HCT116 (cell line): Measurements from ENCODE around the gene SYT3. TPM values are rescaled to one million over a fixed set of nuclear protein-coding genes. Genes with fewer than 3 reads are reported as not detected.
"Not testable (repeated sequence)": the region's sequence is repeated elsewhere in the genome, so short reads cannot be mapped to it uniquely, and the experiment has no call there.

Experiments used
- ATAC-seq: fragments of 200-7000 bp; cut with Tn5 transposase; 2 replicates; pipeline ENCODE4 v1.9.1; 2020; ENCODE audit warnings: mild to moderate bottlenecking, moderate library complexity
- BruUV-seq: library from RNA; stranded (reverse); fragments of 400-500 nt; replicated peaks from 2 replicates; lab custom pipeline; 2021; lab: Mats Ljungman, UMichigan
- CTCF ChIA-PET: fragments of 300-600 bp; sonication (Branson Sonifier 250); formaldehyde crosslinking; loops from one replicate; lab custom pipeline; 2021; ENCODE audit warnings: antibody characterized with exemption; lab: Charles Lee
- POLR2A ChIA-PET: fragments of 300-600, 350-600 bp; sonication (Branson Sonifier 250); formaldehyde crosslinking; loops from one replicate; lab custom pipeline; 2021; ENCODE audit warnings: antibody characterized with exemption; lab: Charles Lee
- RAD21 ChIA-PET, 2 experiments: fragments of 300-600 bp; sonication (Branson Sonifier 250); formaldehyde crosslinking; loops; one replicate each; lab custom pipeline; 2023; ENCODE audit warnings: low total read pairs in 2 of 2; ENCODE audit not compliant: uncharacterized antibody in 2 of 2, unreplicated experiment in 2 of 2, low non-redundant PET in 1 of 2; lab: Charles Lee
- DNase-seq: peaks from one replicate; pipeline ENCODE4 v3.0.0-alpha.2; 2010; ENCODE audit warnings: low read depth, low spot score
- H2AFZ ChIP-seq: fragments of 200-600 bp; shearing (Covaris generic), sonication (generic); 2 replicates; pipeline ENCODE4 v1.6.1; 2017; ENCODE audit warnings: low read depth, mixed run types, mixed read lengths, antibody characterized with exemption, low read length; ENCODE audit not compliant: poor library complexity, severe bottlenecking
- H3K27ac ChIP-seq: 2 replicates; pipeline ENCODE4 v1.5.1; 2012; ENCODE audit warnings: low read depth, low read length
- H3K27me3 ChIP-seq: fragments of 200-600 bp; sonication (generic); 2 replicates; pipeline ENCODE4 v1.6.1; 2016; ENCODE audit warnings: mixed run types, low read length, mixed read lengths; ENCODE audit not compliant: insufficient read depth
- H3K36me3 ChIP-seq, 2 experiments: fragments of 200-500 bp in 1 of 2; fragments of 200-600 bp in 1 of 2; sonication (Bioruptor generic) in 1 of 2; sonication (generic) in 1 of 2; 2 replicates each; pipeline versions ENCODE4 v1.5.1 to v1.6.1; 2014 to 2016; ENCODE audit warnings: low read length in 2 of 2, inconsistent platforms in 1 of 2, mixed read lengths in 1 of 2, mixed run types in 1 of 2; ENCODE audit not compliant: insufficient read depth in 2 of 2, control insufficient read depth in 1 of 2
- H3K4me1 ChIP-seq, 2 experiments: fragments of 200-600 bp in 1 of 2; sonication (generic) in 1 of 2; 2 replicates each; pipeline versions ENCODE4 v1.5.1 to v1.6.1; 2012 to 2017; ENCODE audit warnings: low read length in 2 of 2, inconsistent platforms in 1 of 2, mild to moderate bottlenecking in 1 of 2, mixed read lengths in 1 of 2, mixed run types in 1 of 2, moderate library complexity in 1 of 2; ENCODE audit not compliant: insufficient read depth in 2 of 2, control insufficient read depth in 1 of 2
- H3K4me2 ChIP-seq: fragments of 200-600 bp; sonication (generic); 2 replicates; pipeline ENCODE4 v1.6.1; 2017; ENCODE audit warnings: mixed run types, low read length, mixed read lengths
- H3K4me3 ChIP-seq, 2 experiments: fragments of 200-600 bp in 1 of 2; sonication (generic) in 1 of 2; replicated peaks in 1 of 2; 2 replicates each; pipeline ENCODE4 v1.5.1; 2011 to 2016; ENCODE audit warnings: low read length in 2 of 2, control low read depth in 1 of 2, low read depth in 1 of 2, mild to moderate bottlenecking in 1 of 2, mixed read lengths in 1 of 2, mixed run types in 1 of 2
- H3K79me2 ChIP-seq: fragments of 200-600 bp; sonication (generic); 2 replicates; pipeline ENCODE4 v1.6.1; 2017; ENCODE audit warnings: mild to moderate bottlenecking, mixed run types, low read length, moderate library complexity, mixed read lengths; ENCODE audit not compliant: insufficient read depth
- H3K9ac ChIP-seq: fragments of 200-600 bp; sonication (generic); 2 replicates; pipeline ENCODE4 v1.6.1; 2016; ENCODE audit warnings: low read length, mixed read lengths
- H3K9me2 ChIP-seq: fragments of 200-600 bp; sonication (generic), shearing (Covaris generic); 2 replicates; pipeline ENCODE4 v1.6.1; 2017; ENCODE audit warnings: mixed run types, mild to moderate bottlenecking, moderate library complexity; ENCODE audit not compliant: insufficient read depth
- H3K9me3 ChIP-seq, 2 experiments: fragments of 200-500 bp in 1 of 2; fragments of 200-600 bp in 1 of 2; sonication (Bioruptor generic) in 1 of 2; sonication (generic) in 1 of 2; 2 replicates each; pipeline ENCODE4 v1.6.1; 2014 to 2017; ENCODE audit warnings: low read length in 2 of 2, mixed read lengths in 2 of 2, inconsistent platforms in 1 of 2, low read depth in 1 of 2, mild to moderate bottlenecking in 1 of 2, mixed run types in 1 of 2, moderate library complexity in 1 of 2; ENCODE audit not compliant: control insufficient read depth in 1 of 2, insufficient read depth in 1 of 2
- H4K20me1 ChIP-seq: fragments of 200-600 bp; sonication (generic), shearing (Covaris generic); 2 replicates; pipeline ENCODE4 v1.6.1; 2017; ENCODE audit warnings: mixed run types, mild to moderate bottlenecking, moderate library complexity; ENCODE audit not compliant: insufficient read depth
- intact Hi-C: fragments of 100-400 bp; cut with micrococcal nuclease; formaldehyde crosslinking; loops from 2 replicates; pipeline ENCODE4 v1.10.0; 2022
- total RNA-seq: library from RNA; stranded (reverse); gene quantifications from one replicate; pipeline ENCODE4 v1.2.1, GENCODE V29; 2021; ENCODE audit not compliant: unreplicated experiment

The SYT3 gene
- total RNA-seq, 1 experiment from 2014 or later, result 4.6 TPM

- POLR2A ChIA-PET, H3K9me2 ChIP-seq, H3K9ac ChIP-seq, H3K4me2 ChIP-seq, H3K27ac ChIP-seq, H3K27me3 ChIP-seq, DNase-seq, CTCF ChIA-PET, BruUV-seq, H4K20me1 ChIP-seq, intact Hi-C loops, H3K9me3 ChIP-seq, RAD21 ChIA-PET, H3K4me3 ChIP-seq, ATAC-seq, H3K79me2 ChIP-seq, H2AFZ ChIP-seq, H3K4me1 ChIP-seq, H3K36me3 ChIP-seq: not testable (repeated sequence)
Observed at GRCh38 chr19:50618379-50618778, 21.3 kb downstream of the SYT3 start.

GRCh38 chr19:50612504-50613404, 26.9 kb downstream of the SYT3 start:
- RAD21 ChIA-PET, BruUV-seq, CTCF ChIA-PET: not testable (repeated sequence)

More at GRCh38 chr19:50612504-50613404, 26.9 kb downstream of the SYT3 start:
- H3K9me3 ChIP-seq, H4K20me1 ChIP-seq, H3K4me3 ChIP-seq, H3K36me3 ChIP-seq, H3K27me3 ChIP-seq, DNase-seq, H3K9ac ChIP-seq, H3K27ac ChIP-seq, H3K79me2 ChIP-seq, H3K4me1 ChIP-seq, H3K9me2 ChIP-seq, intact Hi-C loops, H3K4me2 ChIP-seq, H2AFZ ChIP-seq, POLR2A ChIA-PET, ATAC-seq: not testable (repeated sequence)
